GM18499 (cell line): ENCODE results near the gene RGS10.
A peak's percentile ranks its signal among the peaks of the same experiment; 100 is the strongest.
"Not testable (repeated sequence)": the region's sequence is repeated elsewhere in the genome, so short reads cannot be mapped to it uniquely, and the experiment has no call there.

ENCODE experiments used
- ATAC-seq: cut with Tn5 transposase; IDR thresholded peaks from one replicate; pipeline ENCODE4 v1.9.1; 2021; ENCODE audit warnings: moderate number of reproducible peaks; ENCODE audit not compliant: insufficient read depth, unreplicated experiment

Gene RGS10

GRCh38 chr10:119477444-119477843 is 65.1 kb downstream of the RGS10 start:
- peak; percentile 58 for ATAC-seq

GRCh38 chr10:119474606-119475005 is 67.9 kb downstream of the RGS10 start:
- ATAC-seq, result no peak

GRCh38 chr10:119473771-119474170 is 68.7 kb downstream of the RGS10 start:
- no peak for ATAC-seq

GRCh38 chr10:119470920-119471702 is 71.4 kb downstream of the RGS10 start:
- ATAC-seq, result no peak

- no peak for ATAC-seq
Observed at GRCh38 chr10:119469846-119470245, 72.7 kb downstream of the RGS10 start.

GRCh38 chr10:119469325-119469707 is 73.2 kb downstream of the RGS10 start:
- ATAC-seq, result no peak

GRCh38 chr10:119468542-119469324 is 73.8 kb downstream of the RGS10 start:
- no peak for ATAC-seq

- ATAC-seq, result no peak
Observed at GRCh38 chr10:119466655-119467054, 75.9 kb downstream of the RGS10 start.

- ATAC-seq, result no peak
Observed at GRCh38 chr10:119466076-119466475, 76.4 kb downstream of the RGS10 start.

- ATAC-seq, result no peak
Observed at GRCh38 chr10:119465085-119465484, 77.4 kb downstream of the RGS10 start.

GRCh38 chr10:119463195-119463594 is 79.3 kb downstream of the RGS10 start:
- ATAC-seq, result not testable (repeated sequence)

- no peak for ATAC-seq
Observed at GRCh38 chr10:119462773-119463172, 79.7 kb downstream of the RGS10 start.

GRCh38 chr10:119461923-119462322 is 80.6 kb downstream of the RGS10 start:
- no peak for ATAC-seq

- no peak for ATAC-seq
Observed at GRCh38 chr10:119461380-119461779, 81.1 kb downstream of the RGS10 start.

- no peak for ATAC-seq
Observed at GRCh38 chr10:119460369-119461195, 81.9 kb downstream of the RGS10 start.

GRCh38 chr10:119459681-119460340 is 82.7 kb downstream of the RGS10 start:
- ATAC-seq, result no peak

GRCh38 chr10:119457966-119458766 is 84.4 kb downstream of the RGS10 start:
- no peak for ATAC-seq

GRCh38 chr10:119456435-119456810 is 86.1 kb downstream of the RGS10 start:
- no peak for ATAC-seq

GRCh38 chr10:119455609-119456434 is 86.7 kb downstream of the RGS10 start:
- no peak for ATAC-seq
